Stimulated activated memory B cell treated with anti-CD40 and anti-IgM and Interleukin-4, amounts not matched to agents 10 μg/mL and 1 μg/mL and 100 μg/mL, for 72 hours (primary cell): Measurements from ENCODE around the gene FCER2.

Experiments used
- ATAC-seq: fragments of 150-1000 bp; cut with Tn5 transposase; 2 replicates; pipeline ENCODE4 v1.10.0; 2021
- H3K27ac Mint-ChIP-seq: one replicate; pipeline ENCODE4 v1.8.0; 2022; ENCODE audit warnings: mild to moderate bottlenecking, mixed read lengths
- H3K27me3 Mint-ChIP-seq: one replicate; pipeline ENCODE4 v1.8.0; 2022; ENCODE audit warnings: mixed read lengths
- H3K36me3 Mint-ChIP-seq: one replicate; pipeline ENCODE4 v1.8.0; 2022; ENCODE audit warnings: mixed read lengths
- H3K4me1 Mint-ChIP-seq: one replicate; pipeline ENCODE4 v1.8.0; 2022; ENCODE audit warnings: mixed read lengths
- H3K4me3 Mint-ChIP-seq: one replicate; pipeline ENCODE4 v1.8.0; 2022; ENCODE audit warnings: mild to moderate bottlenecking, moderate library complexity, mixed read lengths
- H3K9me3 Mint-ChIP-seq: one replicate; pipeline ENCODE4 v1.8.0; 2022; ENCODE audit warnings: mixed read lengths

Gene FCER2

GRCh38 chr19:7718668-7719067 lies 16.7 kb upstream of the FCER2 start:
- Mint-ChIP-seq H3K4me1 (peaks cover 67% of the 10 kb centered on the region), H3K36me3 (peaks cover 6% of the 10 kb centered on the region), H3K27me3 (no peaks in the 10 kb centered on the region), H3K27ac (peak overlapping the region; percentile 85), H3K9me3 (peaks cover 4% of the 10 kb centered on the region), H3K4me3 (peak overlapping the region; percentile 50)
- ATAC-seq: peak; percentile 67

GRCh38 chr19:7716762-7717161 lies 14.8 kb upstream of the FCER2 start:
- H3K9me3 Mint-ChIP-seq: peaks cover 4% of the 10 kb centered on the region
- peaks cover 53% of the 10 kb centered on the region for H3K4me1 Mint-ChIP-seq
- no peak for ATAC-seq
- no peaks in the 10 kb centered on the region for H3K27me3 Mint-ChIP-seq
- H3K27ac Mint-ChIP-seq: peak overlapping the region; percentile 78
- no peak overlapping the region for H3K4me3 Mint-ChIP-seq
- peaks cover 6% of the 10 kb centered on the region for H3K36me3 Mint-ChIP-seq

- peaks cover 4% of the 10 kb centered on the region for H3K9me3 Mint-ChIP-seq
- H3K27ac Mint-ChIP-seq: peak overlapping the region; percentile 78
- H3K4me3 Mint-ChIP-seq: no peak overlapping the region
- H3K4me1 Mint-ChIP-seq: peaks cover 55% of the 10 kb centered on the region
- peaks cover 6% of the 10 kb centered on the region for H3K36me3 Mint-ChIP-seq
- H3K27me3 Mint-ChIP-seq: no peaks in the 10 kb centered on the region
- no peak for ATAC-seq
These were observed 13.7 kb upstream of the FCER2 start for GRCh38 chr19:7715671-7716070.

- Mint-ChIP-seq H3K4me3 (no peak overlapping the region), H3K27ac (peak overlapping the region; percentile 100), H3K9me3 (peaks cover 3% of the 10 kb centered on the region), H3K36me3 (no peaks in the 10 kb centered on the region), H3K27me3 (no peaks in the 10 kb centered on the region), H3K4me1 (peaks cover 80% of the 10 kb centered on the region)
- ATAC-seq: no peak
These were observed 8.7 kb upstream of the FCER2 start for GRCh38 chr19:7710616-7711015.

- H3K9me3 Mint-ChIP-seq: peaks cover 3% of the 10 kb centered on the region
These were observed 8.1 kb upstream of the FCER2 start for GRCh38 chr19:7709932-7710460.

GRCh38 chr19:7706955-7707456 lies 5.1 kb upstream of the FCER2 start:
- Mint-ChIP-seq H3K4me1 (peaks cover 90% of the 10 kb centered on the region), H3K27me3 (no peaks in the 10 kb centered on the region), H3K36me3 (peaks cover 7% of the 10 kb centered on the region), H3K4me3 (peak overlapping the region; percentile 13), H3K9me3 (peaks cover 3% of the 10 kb centered on the region), H3K27ac (peak overlapping the region; percentile 100)
- ATAC-seq: no peak

More at GRCh38 chr19:7709932-7710460, 8.1 kb upstream of the FCER2 start:
- ATAC-seq: no peak
- peak overlapping the region; percentile 100 for H3K27ac Mint-ChIP-seq
- H3K27me3 Mint-ChIP-seq: no peaks in the 10 kb centered on the region
- H3K36me3 Mint-ChIP-seq: no peaks in the 10 kb centered on the region
- peaks cover 80% of the 10 kb centered on the region for H3K4me1 Mint-ChIP-seq
- H3K4me3 Mint-ChIP-seq: no peak overlapping the region

- peak overlapping the region; percentile 24 for H3K4me3 Mint-ChIP-seq
- H3K36me3 Mint-ChIP-seq: peaks cover 12% of the 10 kb centered on the region
- H3K4me1 Mint-ChIP-seq: peaks cover 96% of the 10 kb centered on the region
- H3K27me3 Mint-ChIP-seq: no peaks in the 10 kb centered on the region
- peak overlapping the region; percentile 100 for H3K27ac Mint-ChIP-seq
- no peak for ATAC-seq
- peaks cover 3% of the 10 kb centered on the region for H3K9me3 Mint-ChIP-seq
These were observed 4.4 kb upstream of the FCER2 start for GRCh38 chr19:7706188-7706954.

- peaks cover 3% of the 10 kb centered on the region for H3K9me3 Mint-ChIP-seq
- peaks cover 17% of the 10 kb centered on the region for H3K36me3 Mint-ChIP-seq
- H3K27ac Mint-ChIP-seq: peak overlapping the region; percentile 100
- peak; percentile 80 for ATAC-seq
- no peaks in the 10 kb centered on the region for H3K27me3 Mint-ChIP-seq
- H3K4me3 Mint-ChIP-seq: peak overlapping the region; percentile 24
- H3K4me1 Mint-ChIP-seq: peaks cover 96% of the 10 kb centered on the region
These were observed 3.7 kb upstream of the FCER2 start for GRCh38 chr19:7705387-7706187.

- H3K36me3 Mint-ChIP-seq: peaks cover 27% of the 10 kb centered on the region
- no peaks in the 10 kb centered on the region for H3K27me3 Mint-ChIP-seq
- peak overlapping the region; percentile 25 for H3K4me3 Mint-ChIP-seq
- peaks cover 3% of the 10 kb centered on the region for H3K9me3 Mint-ChIP-seq
- peak overlapping the region; percentile 100 for H3K27ac Mint-ChIP-seq
- peaks cover 95% of the 10 kb centered on the region for H3K4me1 Mint-ChIP-seq
- ATAC-seq: no peak
These were observed 2.5 kb upstream of the FCER2 start for GRCh38 chr19:7704280-7705060.

GRCh38 chr19:7703332-7703731 lies 1.4 kb upstream of the FCER2 start:
- Mint-ChIP-seq H3K36me3 (peaks cover 38% of the 10 kb centered on the region), H3K9me3 (no peaks in the 10 kb centered on the region), H3K4me1 (peaks cover 95% of the 10 kb centered on the region), H3K4me3 (peak overlapping the region; percentile 25), H3K27ac (peak overlapping the region; percentile 100), H3K27me3 (no peaks in the 10 kb centered on the region)
- no peak for ATAC-seq

GRCh38 chr19:7701049-7701653 lies 780 bp downstream of the FCER2 start:
- no peak for ATAC-seq
- peaks cover 59% of the 10 kb centered on the region for H3K36me3 Mint-ChIP-seq
- H3K27ac Mint-ChIP-seq: peak overlapping the region; percentile 100
- no peaks in the 10 kb centered on the region for H3K27me3 Mint-ChIP-seq
- H3K4me3 Mint-ChIP-seq: peak overlapping the region; percentile 95
- peaks cover 2% of the 10 kb centered on the region for H3K9me3 Mint-ChIP-seq
- peaks cover 89% of the 10 kb centered on the region for H3K4me1 Mint-ChIP-seq

- Mint-ChIP-seq H3K4me1 (peaks cover 83% of the 10 kb centered on the region), H3K27ac (peak overlapping the region; percentile 100), H3K36me3 (peaks cover 65% of the 10 kb centered on the region), H3K27me3 (no peaks in the 10 kb centered on the region), H3K9me3 (peaks cover 2% of the 10 kb centered on the region), H3K4me3 (peak overlapping the region; percentile 95)
- ATAC-seq: peak; percentile 35
These were observed 2.2 kb downstream of the FCER2 start for GRCh38 chr19:7699417-7700401.

GRCh38 chr19:7699003-7699402 lies 2.9 kb downstream of the FCER2 start:
- Mint-ChIP-seq H3K36me3 (peaks cover 65% of the 10 kb centered on the region), H3K4me3 (peak overlapping the region; percentile 95), H3K9me3 (peaks cover 2% of the 10 kb centered on the region), H3K4me1 (peaks cover 83% of the 10 kb centered on the region), H3K27me3 (no peaks in the 10 kb centered on the region), H3K27ac (peak overlapping the region; percentile 100)
- no peak for ATAC-seq
